HCT116 (cell line): Measurements from ENCODE around the gene NLN.

Experiments
- CEBPB ChIP-seq: IDR thresholded peaks from 2 replicates; pipeline ENCODE4 v1.6.1; 2012; ENCODE audit warnings: low read depth
- CTCF ChIP-seq, 3 experiments: fragments of 200-600 bp in 1 of 3; sonication (generic) in 1 of 3; IDR thresholded peaks in 2 of 3; conservative IDR thresholded peaks in 1 of 3; 2 replicates each; pipeline ENCODE4 v1.5.1; 2012 to 2017; ENCODE audit warnings: low read depth in 2 of 3, low read length in 2 of 3, antibody characterized with exemption in 1 of 3, borderline replicate concordance in 1 of 3, control low read depth in 1 of 3, mild to moderate bottlenecking in 1 of 3, mixed read lengths in 1 of 3, mixed run types in 1 of 3, moderate library complexity in 1 of 3; ENCODE audit not compliant: insufficient read depth in 1 of 3
- EZH2 ChIP-seq: fragments of 200-600 bp; sonication (generic); IDR thresholded peaks from 2 replicates; pipeline ENCODE4 v1.6.1; 2017; ENCODE audit warnings: antibody characterized with exemption, mixed run types
- FOSL1 ChIP-seq: IDR thresholded peaks from 2 replicates; pipeline ENCODE4 v1.6.1; 2012; ENCODE audit warnings: low read depth
- JUND ChIP-seq: IDR thresholded peaks from 2 replicates; pipeline ENCODE4 v1.6.1; 2012
- POLR2A ChIP-seq: IDR thresholded peaks from 2 replicates; pipeline ENCODE4 v1.7.0; 2011; ENCODE audit warnings: borderline replicate concordance; ENCODE audit not compliant: insufficient read depth, insufficient read length; ENCODE audit errors: extremely low read depth
- POLR2AphosphoS5 ChIP-seq: IDR thresholded peaks from 2 replicates; pipeline ENCODE4 v1.6.1; 2011; ENCODE audit warnings: mild to moderate bottlenecking, low read depth, low read length, moderate library complexity
- TCF7L2 ChIP-seq: IDR thresholded peaks from 2 replicates; pipeline ENCODE4 v1.7.0; 2011; ENCODE audit warnings: borderline replicate concordance, inconsistent platforms; ENCODE audit not compliant: insufficient read depth, insufficient read length; ENCODE audit errors: extremely low read depth

DNA sequence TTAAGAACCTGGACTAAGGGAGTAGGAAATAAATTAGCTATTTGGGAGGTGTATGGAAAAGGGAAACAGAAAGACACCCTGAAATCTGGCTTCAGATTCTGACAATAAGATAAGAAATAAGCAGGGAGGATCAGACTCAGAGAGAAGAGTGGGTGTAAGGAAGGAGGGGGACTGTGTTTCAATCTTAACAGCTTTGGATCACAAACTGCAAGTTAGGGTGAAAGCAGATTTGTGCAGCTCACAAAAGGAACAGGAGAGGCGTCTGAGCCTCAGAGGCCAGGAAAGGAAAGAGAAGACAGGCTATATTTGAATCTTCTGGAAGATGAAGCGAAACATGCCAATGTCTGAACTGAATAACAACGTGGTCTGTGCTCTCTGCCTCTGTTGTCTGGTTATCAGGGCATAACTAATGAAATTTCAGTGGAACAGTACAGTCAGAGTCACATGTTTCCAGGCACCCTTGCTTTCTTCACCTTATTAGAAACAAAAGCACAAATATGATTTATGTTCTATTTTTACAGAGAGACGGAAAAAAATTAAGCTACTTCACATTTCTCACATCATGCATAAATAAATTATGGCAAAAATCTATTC lies 26.7 kb upstream of the NLN start:
- TF ChIP-seq CTCF (IDR thresholded peaks at IDR 0.05 in 2 of 3, conservative IDR thresholded peaks at IDR 0.05 in 1 of 3; ENCODE audit: borderline replicate concordance in 1 of 3, insufficient read depth in 1 of 3, low read depth in 2 of 3, low read length in 2 of 3) (no peak), CEBPB (no peak), EZH2 (no peak), POLR2A (no peak), POLR2AphosphoS5 (no peak), JUND (no peak), TCF7L2 (no peak), FOSL1 (no peak)
